GM12878 (cell line): ENCODE data around the gene GMIP. TPM values are rescaled to one million over a fixed set of nuclear protein-coding genes. Genes with fewer than 3 reads are reported as not detected.
"Not testable (repeated sequence)": the region's sequence is repeated elsewhere in the genome, so short reads cannot be mapped to it uniquely, and the experiment has no call there.

Experiments used
- ATAC-seq: fragments of 200-7000 bp; cut with Tn5 transposase; 3 replicates; pipeline ENCODE4 v1.9.1; 2020; ENCODE audit warnings: mild to moderate bottlenecking, moderate library complexity
- BruUV-seq: library from RNA; stranded (reverse); fragments of 400-500 nt; replicated peaks from 2 replicates; lab custom pipeline; 2021; lab: Mats Ljungman, UMichigan
- CTCF ChIA-PET: fragments of 300-600 bp; sonication (Branson Sonifier 250); formaldehyde crosslinking; extraction: SDS; loops from one replicate; lab custom pipeline; 2021; ENCODE audit warnings: inconsistent platforms; lab: Yijun Ruan, JAX
- POLR2A ChIA-PET: fragments of 350-600 bp; formaldehyde crosslinking; extraction: SDS; loops from one replicate; lab custom pipeline; 2021; ENCODE audit warnings: inconsistent platforms; lab: Charles Lee
- RAD21 ChIA-PET: fragments of 300-600 bp; sonication (Branson Sonifier 250); formaldehyde crosslinking; loops from one replicate; lab custom pipeline; 2023; ENCODE audit warnings: antibody characterized with exemption; ENCODE audit not compliant: unreplicated experiment; lab: Charles Lee
- SMC1A ChIA-PET: fragments of 300-600 bp; sonication (Branson Sonifier 250); formaldehyde crosslinking; loops from one replicate; lab custom pipeline; 2023; ENCODE audit not compliant: unreplicated experiment, uncharacterized antibody; lab: Charles Lee
- DNase-seq: peaks from one replicate; pipeline ENCODE4 v3.0.0-alpha.2; 2011; ENCODE audit warnings: low read depth, low spot score
- FAIRE-seq: peaks from 3 replicates; lab custom pipeline; 2011; peaks lifted over from hg19 to GRCh38; lab: Jason Lieb, UNC
- H2AFZ ChIP-seq: 2 replicates; pipeline ENCODE4 v1.6.0; 2011; ENCODE audit warnings: low read depth, low read length, control low read depth; ENCODE audit not compliant: control insufficient read depth
- H3K27ac ChIP-seq: 2 replicates; pipeline ENCODE4 v1.5.1; 2011; ENCODE audit warnings: control low read depth; ENCODE audit not compliant: control insufficient read depth, insufficient read depth
- H3K27me3 ChIP-seq, 2 experiments: replicated peaks in 1 of 2; 2 replicates each; pipeline versions ENCODE4 v1.6.0 to v1.6.1; 2011; ENCODE audit warnings: low read length in 1 of 2; ENCODE audit not compliant: control insufficient read depth in 2 of 2, insufficient read depth in 2 of 2
- H3K36me3 ChIP-seq, 2 experiments: 2 replicates each; pipeline ENCODE4 v1.5.1; 2011; ENCODE audit warnings: low read length in 1 of 2; ENCODE audit not compliant: control insufficient read depth in 2 of 2, insufficient read depth in 2 of 2
- H3K4me1 ChIP-seq: 2 replicates; pipeline ENCODE4 v1.6.1; 2011; ENCODE audit warnings: mild to moderate bottlenecking, low read length, moderate library complexity, mixed read lengths; ENCODE audit not compliant: control insufficient read depth, insufficient read depth
- H3K4me2 ChIP-seq: 2 replicates; pipeline ENCODE4 v1.6.0; 2011; ENCODE audit warnings: control low read depth; ENCODE audit not compliant: control insufficient read depth, insufficient read depth
- H3K4me3 ChIP-seq: fragments of 200-600 bp; sonication (generic); 2 replicates; pipeline ENCODE4 v1.5.1; 2016
- H3K79me2 ChIP-seq: 2 replicates; pipeline ENCODE4 v1.6.0; 2011; ENCODE audit warnings: low read length; ENCODE audit not compliant: control insufficient read depth, insufficient read depth
- H3K9ac ChIP-seq: 2 replicates; pipeline ENCODE4 v1.8.0; 2011; ENCODE audit warnings: low read length, control low read depth, mixed read lengths; ENCODE audit not compliant: control insufficient read depth, insufficient read depth
- H3K9me3 ChIP-seq: replicated peaks from 3 replicates; pipeline ENCODE4 v1.5.1; 2011; ENCODE audit warnings: mild to moderate bottlenecking, low read length; ENCODE audit not compliant: control insufficient read depth, insufficient read depth
- H4K20me1 ChIP-seq: 2 replicates; pipeline ENCODE4 v1.6.0; 2011; ENCODE audit not compliant: control insufficient read depth, insufficient read depth
- CBX5 ChIP-seq: sonication (generic); IDR thresholded peaks from 2 replicates; pipeline ENCODE4 v1.6.1; 2016; ENCODE audit warnings: low read depth, moderate library complexity, mild to moderate bottlenecking, inconsistent platforms
- EGR1 ChIP-seq, 2 experiments: IDR thresholded peaks; 1 replicate in 1 of 2; 2 replicates in 1 of 2; pipeline ENCODE4 v1.6.1; 2011 to 2012; ENCODE audit warnings: low read depth in 2 of 2, low read length in 2 of 2, borderline replicate concordance in 1 of 2, mild to moderate bottlenecking in 1 of 2, moderate library complexity in 1 of 2
- HCFC1 ChIP-seq: fragments of 150-350 bp; IDR thresholded peaks from 2 replicates; pipeline ENCODE4 v1.6.1; 2014; ENCODE audit warnings: low read length
- POLR2AphosphoS2 ChIP-seq: IDR thresholded peaks from 2 replicates; pipeline ENCODE4 v1.6.1; 2011; ENCODE audit warnings: low read depth, mild to moderate bottlenecking, low read length, improper control_type of control experiment, moderate library complexity
- STAT3 ChIP-seq: IDR thresholded peaks from 2 replicates; pipeline ENCODE4 v1.6.1; 2011; ENCODE audit warnings: low read depth, low read length, improper control_type of control experiment
- TCF12 ChIP-seq: IDR thresholded peaks from 2 replicates; pipeline ENCODE4 v1.6.1; 2011; ENCODE audit warnings: low read depth, mild to moderate bottlenecking, low read length
- ZNF207 ChIP-seq: fragments of 450-650 bp; IDR thresholded peaks from 2 replicates; pipeline ENCODE4 v1.6.1; 2014; ENCODE audit warnings: antibody characterized with exemption, mild to moderate bottlenecking, borderline replicate concordance
- WGBS: methylation state at CpG from one replicate; pipeline ENCODE4 v1.1.6; 2016; ENCODE audit warnings: low lambda C conversion rate; ENCODE audit not compliant: insufficient replicate concordance, insufficient coverage; ENCODE audit errors: missing lambda C conversion rate; 5-methylcytosine and 5-hydroxymethylcytosine counted together
- in situ Hi-C: fragments of 300-500 bp; cut with MboI; formaldehyde crosslinking; loops from 9 replicates; pipeline ENCODE4 v1.14.3; 2018; ENCODE audit warnings: mixed read lengths
- intact Hi-C: fragments of 100-400 bp; cut with micrococcal nuclease; formaldehyde crosslinking; loops from one replicate; pipeline ENCODE4 v1.14.2; 2022; ENCODE audit not compliant: unreplicated experiment
- polyA plus RNA-seq, 11 experiments: library from polyadenylated mRNA; depleted of rRNA in 4 of 11; unstranded in 6 of 11; stranded (reverse) in 5 of 11; fragments of >200 nt; fragmentation: Nextera tagmentation in 4 of 11; fragmentation: Illumina TruSeq in 1 of 11; extraction: Ambion mirVana in 4 of 11; extraction: Trizol in 1 of 11; gene quantifications; 1 replicate in 1 of 11; 2 replicates in 10 of 11; pipeline versions ENCODE4 v1.2.1 to v1.2.3, GENCODE V29; 2011 to 2016; ENCODE audit warnings: inconsistent platforms in 2 of 11, missing spikeins in 2 of 11, low read depth in 1 of 11
- total RNA-seq, 4 experiments: library from RNA; depleted of rRNA in 3 of 4; stranded (reverse); fragments of >200 nt in 3 of 4; fragmentation: Illumina TruSeq in 1 of 4; extraction: Trizol in 1 of 4; gene quantifications; 2 replicates each; pipeline versions ENCODE4 v1.2.1 to v1.2.3, GENCODE V29; 2013 to 2021
- TF ChIP-seq, protein P1 (sequence below): IDR thresholded peaks from 2 replicates; pipeline ENCODE4 v1.6.1; 2011; ENCODE audit warnings: low read depth, mild to moderate bottlenecking, low read length, moderate library complexity, borderline replicate concordance; ENCODE audit errors: extremely low read depth
- TF ChIP-seq, protein P2 (sequence below): fragments of 150-350 bp; IDR thresholded peaks from 2 replicates; pipeline ENCODE4 v1.6.1; 2016; ENCODE audit warnings: low read depth, low read length

GMIP gene
- total and polyA plus RNA-seq, 10 of the 15 experiments (the other 5 are each of a cell fraction or from before 2014, with no cell fraction given) = 1.5 to 63.5 (median 22.3) TPM

GRCh38 chr19:19668230-19669012 is 25.0 kb upstream of the GMIP start, which contains the start of gene ZNF101 (continued):
- TF ChIP-seq, protein P1, sequence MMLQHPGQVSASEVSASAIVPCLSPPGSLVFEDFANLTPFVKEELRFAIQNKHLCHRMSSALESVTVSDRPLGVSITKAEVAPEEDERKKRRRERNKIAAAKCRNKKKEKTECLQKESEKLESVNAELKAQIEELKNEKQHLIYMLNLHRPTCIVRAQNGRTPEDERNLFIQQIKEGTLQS = no peak
- TF ChIP-seq EGR1 (IDR thresholded peaks at IDR 0.05; ENCODE audit: borderline replicate concordance in 1 of 2, low read depth in 2 of 2, low read length in 2 of 2) (peak in 1 of 2 experiments; percentile 37; a peak in 1 of 3 replicates), TCF12 (peak; percentile 97), HCFC1 (no peak), STAT3 (no peak), POLR2AphosphoS2 (no peak), CBX5 (no peak), ZNF207 (no peak)
- TF ChIP-seq, protein P2, sequence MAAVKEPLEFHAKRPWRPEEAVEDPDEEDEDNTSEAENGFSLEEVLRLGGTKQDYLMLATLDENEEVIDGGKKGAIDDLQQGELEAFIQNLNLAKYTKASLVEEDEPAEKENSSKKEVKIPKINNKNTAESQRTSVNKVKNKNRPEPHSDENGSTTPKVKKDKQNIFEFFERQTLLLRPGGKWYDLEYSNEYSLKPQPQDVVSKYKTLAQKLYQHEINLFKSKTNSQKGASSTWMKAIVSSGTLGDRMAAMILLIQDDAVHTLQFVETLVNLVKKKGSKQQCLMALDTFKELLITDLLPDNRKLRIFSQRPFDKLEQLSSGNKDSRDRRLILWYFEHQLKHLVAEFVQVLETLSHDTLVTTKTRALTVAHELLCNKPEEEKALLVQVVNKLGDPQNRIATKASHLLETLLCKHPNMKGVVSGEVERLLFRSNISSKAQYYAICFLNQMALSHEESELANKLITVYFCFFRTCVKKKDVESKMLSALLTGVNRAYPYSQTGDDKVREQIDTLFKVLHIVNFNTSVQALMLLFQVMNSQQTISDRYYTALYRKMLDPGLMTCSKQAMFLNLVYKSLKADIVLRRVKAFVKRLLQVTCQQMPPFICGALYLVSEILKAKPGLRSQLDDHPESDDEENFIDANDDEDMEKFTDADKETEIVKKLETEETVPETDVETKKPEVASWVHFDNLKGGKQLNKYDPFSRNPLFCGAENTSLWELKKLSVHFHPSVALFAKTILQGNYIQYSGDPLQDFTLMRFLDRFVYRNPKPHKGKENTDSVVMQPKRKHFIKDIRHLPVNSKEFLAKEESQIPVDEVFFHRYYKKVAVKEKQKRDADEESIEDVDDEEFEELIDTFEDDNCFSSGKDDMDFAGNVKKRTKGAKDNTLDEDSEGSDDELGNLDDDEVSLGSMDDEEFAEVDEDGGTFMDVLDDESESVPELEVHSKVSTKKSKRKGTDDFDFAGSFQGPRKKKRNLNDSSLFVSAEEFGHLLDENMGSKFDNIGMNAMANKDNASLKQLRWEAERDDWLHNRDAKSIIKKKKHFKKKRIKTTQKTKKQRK = peak; percentile 72

GRCh38 chr19:19665420-19665948 is 22.0 kb upstream of the GMIP start:
- DNase-seq, SMC1A ChIA-PET, H3K36me3 ChIP-seq, H2AFZ ChIP-seq, H3K9ac ChIP-seq, FAIRE-seq, RAD21 ChIA-PET, H3K9me3 ChIP-seq, H3K27me3 ChIP-seq, H4K20me1 ChIP-seq, BruUV-seq, H3K4me3 ChIP-seq, H3K27ac ChIP-seq, H3K4me2 ChIP-seq, ATAC-seq: not testable (repeated sequence)
- WGBS = 97% methylated on average over 22 of the region's 22 CpGs
- intact Hi-C loops (loop anchor here (5.0 to 10.0 kb wide), 2 partner anchors 67 to 239 kb away; partner anchors contain the start of genes ZNF14 and ZNF93), in situ Hi-C loops (loop anchor here (5.0 to 10.0 kb wide), 2 partner anchors 112 to 1359 kb away; partner anchors contain the start of gene ZNF430)
- CTCF ChIA-PET = interaction anchor here (0.9 kb wide), 1 partner anchor 69 kb away, joined by 3 read pairs; no protein-coding TSS in a partner anchor
- Histone ChIP-seq H3K4me1 (peaks cover 11% of the 10 kb centered on the region), H3K79me2 (peaks cover 47% of the 10 kb centered on the region)
- POLR2A ChIA-PET = interaction anchor here (1.2 to 1.3 kb wide), 3 partner anchors 58 to 236 kb away, joined by 3 to 5 read pairs (median 4); partner anchors contain the start of genes ZNF253 and ZNF93
